Mucosa of descending colon (tissue), 3 donors: ENCODE measurements around the gene ASPG. TPM values are rescaled to one million over a fixed set of nuclear protein-coding genes. Genes with fewer than 3 reads are reported as not detected.

Experiments used
- ATAC-seq: fragments of 200-7000 bp; cut with Tn5 transposase; one replicate; pipeline ENCODE4 v1.9.1; 2020; ENCODE audit warnings: mild to moderate bottlenecking, moderate library complexity
- DNase-seq, 3 donors: peaks; one replicate each; pipeline ENCODE4 v3.0.0-alpha.2; 2020
- H3K36me3 ChIP-seq: fragments of 200-600 bp; one replicate; pipeline ENCODE4 v1.8.0; 2021; ENCODE audit warnings: low read depth, mild to moderate bottlenecking
- H3K4me1 ChIP-seq: fragments of 200-600 bp; one replicate; pipeline ENCODE4 v1.8.0; 2021; ENCODE audit warnings: low read depth, mild to moderate bottlenecking
- H3K4me3 ChIP-seq: fragments of 200-600 bp; one replicate; pipeline ENCODE4 v1.8.0; 2021; ENCODE audit warnings: mild to moderate bottlenecking
- H3K9me3 ChIP-seq: fragments of 200-600 bp; one replicate; pipeline ENCODE4 v1.8.0; 2021; ENCODE audit warnings: mild to moderate bottlenecking
- intact Hi-C, 2 donors: fragments of 100-400 bp; cut with DNase I in 1 of 2; cut with micrococcal nuclease in 1 of 2; formaldehyde crosslinking; loops; one replicate each; pipeline versions ENCODE4 v1.11.0 to v1.11.1; 2022; cut with DNase I, micrococcal nuclease
- total RNA-seq, 3 donors: library from RNA; stranded (reverse); fragmentation: NEBNext Ultra II Directional in 2 of 3; extraction: Animal tissue kit (Norgen Biotek cat#: 25700) in 2 of 3; gene quantifications; one replicate each; pipeline versions ENCODE4 v1.2.1 to v1.2.4, GENCODE V29; 2021 to 2023
- TF ChIP-seq, protein P1 (sequence below): fragments of 200-600 bp; IDR thresholded peaks from one replicate; pipeline ENCODE4 v1.8.0; 2022; ENCODE audit warnings: antibody characterized with exemption, mild to moderate bottlenecking
- donor health status: DM: no; HTN: no; CAD: no; lungs with moderate emphysema.
- donor health status: DM: no; HTN: no; CAD: no.
- donor health status: DM: no; HTN: yes; CAD: no.

The ASPG gene
- total RNA-seq, 3 donors from 2014 or later, result 2.1 to 15.0 (median 14.2) TPM

DNA sequence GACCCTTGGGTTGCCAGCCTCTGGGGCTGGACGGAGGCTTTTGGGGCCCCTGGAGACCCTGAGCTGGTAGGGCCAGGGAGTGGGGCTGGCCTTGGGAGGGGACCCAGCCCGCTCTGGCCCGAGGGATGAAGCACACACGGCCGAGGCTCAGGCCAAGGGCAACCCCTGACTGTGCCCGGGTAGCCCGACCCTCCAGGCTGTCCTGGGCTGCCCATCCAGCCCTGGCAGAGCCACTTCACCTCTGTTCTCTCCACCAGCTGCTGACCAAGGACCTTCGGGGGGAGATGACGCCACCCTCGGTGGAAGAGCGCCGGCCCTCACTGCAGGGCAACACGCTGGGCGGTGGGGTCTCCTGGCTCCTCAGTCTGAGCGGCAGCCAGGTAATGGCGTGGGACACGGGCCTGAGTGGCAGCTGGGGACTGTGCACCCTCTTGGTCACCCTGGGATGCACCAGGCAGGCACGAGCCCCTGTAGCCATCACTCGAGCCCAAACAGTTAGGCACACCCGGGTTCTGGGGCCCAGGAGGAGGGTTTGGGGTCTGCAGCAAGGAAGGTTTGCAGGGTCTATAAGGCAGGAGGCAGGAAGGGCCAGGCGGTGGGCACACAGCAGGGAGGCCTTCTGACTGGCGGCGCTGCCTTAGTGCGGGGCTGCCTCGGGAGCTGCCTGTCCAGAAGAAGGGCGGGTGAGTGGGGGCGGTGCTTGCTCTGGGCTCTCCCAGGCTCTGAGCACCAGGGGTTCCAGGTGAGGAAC, 19.7 kb downstream of the ASPG start:
- H3K4me1 ChIP-seq, result peaks cover 49% of the 10 kb centered on the region
- TF ChIP-seq, protein P1, sequence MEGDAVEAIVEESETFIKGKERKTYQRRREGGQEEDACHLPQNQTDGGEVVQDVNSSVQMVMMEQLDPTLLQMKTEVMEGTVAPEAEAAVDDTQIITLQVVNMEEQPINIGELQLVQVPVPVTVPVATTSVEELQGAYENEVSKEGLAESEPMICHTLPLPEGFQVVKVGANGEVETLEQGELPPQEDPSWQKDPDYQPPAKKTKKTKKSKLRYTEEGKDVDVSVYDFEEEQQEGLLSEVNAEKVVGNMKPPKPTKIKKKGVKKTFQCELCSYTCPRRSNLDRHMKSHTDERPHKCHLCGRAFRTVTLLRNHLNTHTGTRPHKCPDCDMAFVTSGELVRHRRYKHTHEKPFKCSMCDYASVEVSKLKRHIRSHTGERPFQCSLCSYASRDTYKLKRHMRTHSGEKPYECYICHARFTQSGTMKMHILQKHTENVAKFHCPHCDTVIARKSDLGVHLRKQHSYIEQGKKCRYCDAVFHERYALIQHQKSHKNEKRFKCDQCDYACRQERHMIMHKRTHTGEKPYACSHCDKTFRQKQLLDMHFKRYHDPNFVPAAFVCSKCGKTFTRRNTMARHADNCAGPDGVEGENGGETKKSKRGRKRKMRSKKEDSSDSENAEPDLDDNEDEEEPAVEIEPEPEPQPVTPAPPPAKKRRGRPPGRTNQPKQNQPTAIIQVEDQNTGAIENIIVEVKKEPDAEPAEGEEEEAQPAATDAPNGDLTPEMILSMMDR, result no peak
- ATAC-seq, result peak; percentile 20
- DNase-seq, result peak; percentile 36 to 58 (median 42)
- intact Hi-C loops, result no loop called here
- H3K4me3 ChIP-seq, result no peak overlapping the region
- H3K9me3 ChIP-seq, result no peaks in the 10 kb centered on the region
- no peaks in the 10 kb centered on the region for H3K36me3 ChIP-seq

DNA sequence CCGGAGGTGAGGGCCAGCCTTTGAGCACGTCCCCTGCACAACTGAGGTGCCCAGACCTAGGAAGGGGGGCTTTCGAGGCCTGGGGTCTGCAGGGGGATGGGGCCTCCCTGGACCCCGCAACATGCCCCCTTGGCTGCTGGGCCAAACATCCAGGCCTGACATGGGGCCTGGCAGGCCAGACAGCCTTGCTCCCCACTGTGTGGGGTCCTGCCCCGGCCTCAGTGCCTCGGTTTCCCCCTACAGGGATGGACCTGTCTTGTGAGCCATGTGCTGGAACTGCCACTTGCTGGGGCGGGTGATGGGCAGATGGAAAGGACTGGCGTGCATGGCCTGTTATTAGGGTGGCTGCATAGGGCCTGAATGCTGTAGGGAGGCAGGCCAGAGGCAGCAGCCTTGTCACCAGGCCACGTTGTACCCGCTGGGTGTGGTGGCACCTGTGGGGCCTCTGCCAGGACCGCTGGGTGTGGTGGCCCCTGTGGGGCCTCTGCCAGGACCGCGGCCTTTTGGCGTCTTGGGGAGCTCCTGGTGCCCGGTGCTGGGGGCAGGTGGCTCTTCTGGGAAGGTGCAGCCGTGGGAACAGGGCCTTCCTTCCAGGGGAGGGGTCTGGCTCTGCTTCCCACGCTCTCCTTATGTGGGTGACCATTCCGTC, 20.4 kb downstream of the ASPG start:
- TF ChIP-seq, protein P1, result no peak
- peak; percentile 62 for ATAC-seq
- peak; percentile 30 to 73 (median 61) for DNase-seq
- Histone ChIP-seq H3K9me3 (no peaks in the 10 kb centered on the region), H3K4me3 (no peak overlapping the region), H3K36me3 (no peaks in the 10 kb centered on the region), H3K4me1 (peaks cover 43% of the 10 kb centered on the region)
- intact Hi-C loops, result no loop called here

DNA sequence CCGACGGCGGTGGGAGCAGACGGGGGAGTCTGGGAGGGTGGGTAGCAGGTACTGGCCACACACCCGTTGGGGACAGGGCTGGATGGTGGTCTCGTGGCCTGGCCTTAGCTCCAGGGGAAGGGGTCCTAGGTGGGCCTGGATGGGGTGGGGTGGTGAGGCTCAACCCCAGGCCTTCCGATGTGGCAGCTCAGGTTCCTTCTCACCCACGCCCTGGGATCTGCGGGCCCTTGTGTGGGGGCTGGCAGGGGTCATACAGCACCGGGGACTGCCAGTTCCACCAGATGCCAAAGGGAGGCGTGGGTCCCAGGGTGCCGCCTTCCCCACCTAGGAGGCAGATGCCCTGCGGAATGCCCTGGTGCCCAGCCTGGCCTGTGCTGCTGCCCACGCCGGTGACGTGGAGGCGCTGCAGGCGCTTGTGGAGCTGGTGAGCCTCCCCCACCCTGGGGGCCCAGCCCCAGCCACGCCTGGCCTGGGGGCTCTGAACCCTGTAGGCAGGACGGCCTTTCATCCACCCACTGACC, 21.0 kb downstream of the ASPG start:
- Histone ChIP-seq H3K36me3 (no peaks in the 10 kb centered on the region), H3K9me3 (no peaks in the 10 kb centered on the region), H3K4me1 (peaks cover 41% of the 10 kb centered on the region), H3K4me3 (no peak overlapping the region)
- ATAC-seq (no peak), DNase-seq (peak; percentile 3 to 48 (median 34))
- intact Hi-C loops, result no loop called here
- TF ChIP-seq, protein P1, result no peak

DNA sequence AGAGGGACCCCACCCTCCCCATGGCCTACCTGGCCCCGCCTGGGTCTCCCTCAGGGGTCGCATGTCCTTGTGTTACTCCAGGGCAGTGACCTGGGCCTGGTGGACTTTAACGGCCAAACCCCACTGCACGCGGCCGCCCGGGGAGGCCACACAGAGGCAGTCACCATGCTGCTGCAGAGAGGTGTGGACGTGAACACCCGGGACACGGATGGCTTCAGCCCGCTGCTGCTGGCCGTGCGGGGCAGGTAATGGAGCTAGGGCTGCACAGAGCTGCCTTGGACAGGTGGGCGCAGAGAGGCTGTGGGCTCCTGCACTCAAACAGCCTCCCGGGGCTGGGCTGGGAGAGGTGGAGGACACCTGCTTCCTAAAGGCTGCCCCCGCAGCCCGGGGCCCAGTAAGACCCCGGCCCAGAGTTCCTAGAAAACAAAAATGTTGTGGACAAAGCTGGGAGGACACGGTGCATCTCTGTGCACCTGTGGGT, 21.6 kb downstream of the ASPG start:
- Histone ChIP-seq H3K4me3 (no peak overlapping the region), H3K9me3 (no peaks in the 10 kb centered on the region), H3K36me3 (no peaks in the 10 kb centered on the region), H3K4me1 (peaks cover 41% of the 10 kb centered on the region)
- DNase-seq, result peak in 2 of 3 donors; percentile 2 to 48
- intact Hi-C loops, result no loop called here
- TF ChIP-seq, protein P1, result no peak
- no peak for ATAC-seq

DNA sequence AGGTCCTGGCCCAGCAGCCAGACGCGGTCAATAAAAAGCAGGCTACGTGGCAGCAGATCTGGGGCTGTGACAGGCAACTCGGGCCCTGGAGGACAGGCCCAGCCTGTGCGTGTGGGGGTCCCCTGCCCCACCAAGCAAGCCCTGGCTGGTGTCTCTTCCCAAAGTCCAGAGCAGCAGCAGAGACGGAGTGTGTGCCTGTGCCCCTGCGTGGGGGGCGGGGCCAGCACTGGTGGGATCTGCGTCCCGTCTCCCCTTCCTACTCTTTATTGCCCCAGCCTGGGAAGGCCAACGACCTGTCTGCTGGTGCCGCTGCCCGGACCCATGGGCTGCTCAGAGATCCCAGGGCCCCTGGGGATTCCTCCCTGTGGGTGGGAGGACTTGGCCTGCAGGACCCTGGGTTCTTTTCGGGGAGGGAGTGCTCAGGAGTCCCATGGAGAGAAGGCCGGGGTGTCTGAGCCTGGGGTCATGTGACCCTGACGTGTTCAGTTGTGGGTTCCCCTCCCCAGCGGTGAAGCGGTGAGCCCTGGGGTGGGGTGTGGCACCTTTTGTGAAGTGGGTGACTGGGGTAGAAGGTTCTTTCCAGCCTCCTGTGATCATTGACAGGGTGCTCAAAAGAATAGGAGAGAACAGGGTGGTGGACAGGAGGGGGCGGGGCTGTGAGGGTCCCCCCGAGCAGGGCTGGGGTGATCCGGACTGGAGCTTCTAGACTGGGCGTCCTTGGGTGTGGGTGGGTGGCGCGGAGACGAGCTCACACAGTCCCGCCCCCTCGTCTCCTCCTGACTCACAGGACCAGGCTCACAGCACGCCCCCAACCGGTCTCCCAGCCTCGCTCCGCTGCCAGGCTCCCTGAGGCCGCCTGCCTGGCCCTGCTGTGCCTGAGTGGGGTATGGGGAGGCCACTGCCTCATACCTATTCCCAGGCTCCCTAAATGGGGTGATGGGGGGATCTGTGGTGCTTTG, 22.4 kb downstream of the ASPG start:
- ATAC-seq, result peak; percentile 48
- no peaks in the 10 kb centered on the region for H3K9me3 ChIP-seq
- intact Hi-C loops, result no loop called here
- no peak overlapping the region for H3K4me3 ChIP-seq
- H3K36me3 ChIP-seq, result no peaks in the 10 kb centered on the region
- TF ChIP-seq, protein P1, result peak; percentile 7
- H3K4me1 ChIP-seq, result peaks cover 41% of the 10 kb centered on the region
- DNase-seq, result peak; percentile 40 to 65 (median 61)
